WTC11 (cell line): ENCODE measurements around the gene LNX1. TPM values are rescaled to one million over a fixed set of nuclear protein-coding genes. Genes with fewer than 3 reads are reported as not detected.

Source experiments
- ATAC-seq: fragments of 200-7000 bp; cut with Tn5 transposase; 2 replicates; pipeline ENCODE4 v1.10.0; 2021; ENCODE audit warnings: mild to moderate bottlenecking, moderate library complexity
- CTCF ChIA-PET: fragments of 300-600 bp; sonication (Branson Sonifier 250); formaldehyde crosslinking; loops from one replicate; lab custom pipeline; 2021; ENCODE audit warnings: antibody characterized with exemption; lab: Charles Lee
- POLR2A ChIA-PET: fragments of 350-600 bp; sonication (Branson Sonifier 250); formaldehyde crosslinking; loops from one replicate; lab custom pipeline; 2021; ENCODE audit warnings: antibody characterized with exemption; lab: Charles Lee
- DNase-seq: peaks from one replicate; pipeline ENCODE4 v3.0.0; 2021; ENCODE audit warnings: low spot score
- H3K27ac Mint-ChIP-seq: 2 replicates; pipeline ENCODE4 v1.8.0; 2021; ENCODE audit warnings: mixed read lengths
- H3K27me3 Mint-ChIP-seq: 2 replicates; pipeline ENCODE4 v1.8.0; 2021; ENCODE audit warnings: low read depth, mild to moderate bottlenecking, moderate library complexity, mixed read lengths
- H3K36me3 Mint-ChIP-seq: 2 replicates; pipeline ENCODE4 v1.8.0; 2021; ENCODE audit warnings: mixed read lengths
- H3K4me1 Mint-ChIP-seq: 2 replicates; pipeline ENCODE4 v1.8.0; 2022; ENCODE audit warnings: mixed read lengths
- H3K4me3 Mint-ChIP-seq: 2 replicates; pipeline ENCODE4 v1.8.0; 2021; ENCODE audit warnings: mild to moderate bottlenecking, moderate library complexity, mixed read lengths
- H3K9me3 Mint-ChIP-seq: 2 replicates; pipeline ENCODE4 v1.8.0; 2021; ENCODE audit warnings: mixed read lengths
- AFF4 ChIP-seq: sonication (generic); formaldehyde crosslinking; IDR thresholded peaks from 2 replicates; pipeline ENCODE4 v1.8.1; 2023; ENCODE audit warnings: mild to moderate bottlenecking, missing genetic modification reagents, borderline replicate concordance
- ATF6 ChIP-seq: sonication (generic); formaldehyde crosslinking; IDR thresholded peaks from 2 replicates; pipeline ENCODE4 v1.8.1; 2023; ENCODE audit warnings: mild to moderate bottlenecking, missing genetic modification reagents
- CBFB ChIP-seq: sonication (generic); formaldehyde crosslinking; IDR thresholded peaks from 2 replicates; pipeline ENCODE4 v1.8.1; 2022; ENCODE audit warnings: mild to moderate bottlenecking, low read depth, missing genetic modification reagents
- CREB1 ChIP-seq: sonication (generic); formaldehyde crosslinking; IDR thresholded peaks from 2 replicates; pipeline ENCODE4 v1.8.0; 2023; ENCODE audit warnings: mild to moderate bottlenecking, missing genetic modification reagents
- E2F1 ChIP-seq: sonication (generic); formaldehyde crosslinking; IDR thresholded peaks from 2 replicates; pipeline ENCODE4 v1.8.0; 2022; ENCODE audit warnings: mild to moderate bottlenecking, missing genetic modification reagents
- E2F4 ChIP-seq: sonication (generic); formaldehyde crosslinking; IDR thresholded peaks from 2 replicates; pipeline ENCODE4 v1.8.1; 2022; ENCODE audit warnings: low read depth, mild to moderate bottlenecking, moderate library complexity, missing genetic modification reagents, borderline replicate concordance
- ERG ChIP-seq: fragments of 250-450 bp; sonication (Bioruptor Pico); IDR thresholded peaks from 2 replicates; pipeline ENCODE4 v1.8.0; 2021; ENCODE audit warnings: mild to moderate bottlenecking
- FOXP1 ChIP-seq: sonication (generic); formaldehyde crosslinking; IDR thresholded peaks from 2 replicates; pipeline ENCODE4 v1.8.0; 2022; ENCODE audit warnings: missing genetic modification reagents, mild to moderate bottlenecking, moderate library complexity, borderline replicate concordance
- HMGA2 ChIP-seq: fragments of 250-450 bp; sonication (Bioruptor Pico); IDR thresholded peaks from 2 replicates; pipeline ENCODE4 v1.4.0; 2021; ENCODE audit warnings: mild to moderate bottlenecking, moderate library complexity
- PRRX2 ChIP-seq: fragments of 250-450 bp; sonication (Bioruptor Pico); IDR thresholded peaks from 2 replicates; pipeline ENCODE4 v1.8.0; 2021; ENCODE audit warnings: mild to moderate bottlenecking
- ZNF232 ChIP-seq: sonication (generic); formaldehyde crosslinking; IDR thresholded peaks from 2 replicates; pipeline ENCODE4 v1.8.0; 2022; ENCODE audit warnings: mild to moderate bottlenecking, missing genetic modification reagents
- ZNF416 ChIP-seq: fragments of 250-450 bp; sonication (Bioruptor Pico); IDR thresholded peaks from 2 replicates; pipeline ENCODE4 v1.9.0; 2021; ENCODE audit warnings: mild to moderate bottlenecking, inconsistent platforms
- ZNF425 ChIP-seq: fragments of 250-450 bp; sonication (Bioruptor Pico); conservative IDR thresholded peaks from 2 replicates; pipeline ENCODE4 v1.9.0; 2021; ENCODE audit warnings: mild to moderate bottlenecking
- total RNA-seq: library from RNA; stranded (reverse); gene quantifications from 3 replicates; pipeline ENCODE4 v1.2.3, GENCODE V29; 2021

Gene LNX1
- total RNA-seq, 1 experiment from 2014 or later, result 5.9 TPM

- Mint-ChIP-seq H3K4me3 (no peak overlapping the region), H3K9me3 (peaks cover 4% of the 10 kb centered on the region), H3K36me3 (no peaks in the 10 kb centered on the region), H3K4me1 (peaks cover 58% of the 10 kb centered on the region), H3K27me3 (no peaks in the 10 kb centered on the region), H3K27ac (no peak overlapping the region)
- ATAC-seq (no peak), DNase-seq (no peak)
- CTCF ChIA-PET, result interaction anchor here (0.7 kb wide), 1 partner anchor 50 kb away, joined by 3 read pairs; no protein-coding TSS in a partner anchor
- POLR2A ChIA-PET, result no interaction called here
- TF ChIP-seq CREB1 (CRISPR knock-in tag) (no peak), E2F1 (CRISPR knock-in tag) (no peak), E2F4 (CRISPR knock-in tag) (no peak), HMGA2 (CRISPR knock-in tag) (no peak), ERG (CRISPR knock-in tag) (no peak), ZNF416 (CRISPR knock-in tag) (no peak), AFF4 (CRISPR knock-in tag) (no peak), FOXP1 (CRISPR knock-in tag) (no peak), ATF6 (CRISPR knock-in tag) (no peak)
Observed at GRCh38 chr4:53596901-53597300, 5.6 kb upstream of the LNX1 start.

GRCh38 chr4:53595834-53596233 lies 4.5 kb upstream of the LNX1 start:
- ATAC-seq, result no peak
- TF ChIP-seq ZNF425 (CRISPR knock-in tag) (no peak), ZNF232 (CRISPR knock-in tag) (no peak), CBFB (no peak), PRRX2 (CRISPR knock-in tag) (no peak)
- TF ChIP-seq, all 79 proteins: peak for 0
- Mint-ChIP-seq H3K4me3 (no peak overlapping the region), H3K9me3 (peaks cover 4% of the 10 kb centered on the region), H3K4me1 (peaks cover 61% of the 10 kb centered on the region), H3K27me3 (no peaks in the 10 kb centered on the region), H3K27ac (peak overlapping the region; percentile 38; the same call in 1 of the 2 replicates), H3K36me3 (no peaks in the 10 kb centered on the region)
- POLR2A ChIA-PET, result no interaction called here
- no peak for DNase-seq
- CTCF ChIA-PET, result no interaction called here
